ENCODE results near the gene GZMM.

GZMM gene

DNA sequence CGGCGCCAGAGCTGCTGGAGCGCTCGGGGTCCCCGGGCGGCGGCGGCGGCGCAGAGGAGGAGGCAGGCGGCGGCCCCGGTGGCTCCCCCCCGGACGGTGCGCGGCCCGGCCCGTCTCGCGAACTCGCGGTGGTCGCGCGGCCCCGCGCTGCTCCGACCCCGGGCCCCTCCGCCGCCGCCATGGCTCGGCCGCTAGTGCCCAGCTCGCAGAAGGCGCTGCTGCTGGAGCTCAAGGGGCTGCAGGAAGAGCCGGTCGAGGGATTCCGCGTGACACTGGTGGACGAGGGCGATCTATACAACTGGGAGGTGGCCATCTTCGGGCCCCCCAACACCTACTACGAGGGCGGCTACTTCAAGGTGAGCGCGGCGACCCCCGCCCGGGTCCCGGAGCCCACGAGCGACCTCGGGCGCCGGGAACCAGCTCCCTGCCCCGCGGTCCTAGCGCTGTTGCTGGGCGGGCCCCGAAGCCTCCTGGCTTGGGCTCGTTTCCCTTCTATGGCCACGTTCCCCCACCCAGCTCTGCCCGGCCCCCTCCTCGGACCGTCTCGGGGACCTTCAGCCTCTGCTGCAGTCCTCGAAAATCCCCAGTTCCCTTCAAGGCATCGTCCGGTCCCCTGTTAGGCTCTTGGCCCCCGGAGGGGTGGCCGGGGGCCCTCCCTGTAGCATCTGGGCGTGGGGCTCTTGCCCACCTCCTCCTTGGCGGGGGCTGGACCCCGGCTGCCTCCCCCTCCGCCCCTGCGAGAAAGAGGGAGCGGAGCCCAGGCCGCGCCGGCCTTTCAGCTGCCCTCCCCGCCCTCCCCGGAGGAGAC, 11.9 kb upstream of the GZMM start, which contains the start of gene CDC34:
Gene CDC34, plus strand, starts transcription at position 8 of the 808 bp plus-strand sequence. Its CDS starts 172 bp downstream, at position 180.
- TF ChIP-seq CTCF (IDR thresholded peaks at IDR 0.05; ENCODE audit: low read depth, low read length): no peak
- peak within 1 kb of the TSS; percentile 88 to 96 for H3K4me3 ChIP-seq (replicated peaks in 1 of 2; ENCODE audit: low read depth in 2 of 2, low read length in 2 of 2)
- DNase-seq (ENCODE audit: low read depth in 2 of 2): no peak

DNA sequence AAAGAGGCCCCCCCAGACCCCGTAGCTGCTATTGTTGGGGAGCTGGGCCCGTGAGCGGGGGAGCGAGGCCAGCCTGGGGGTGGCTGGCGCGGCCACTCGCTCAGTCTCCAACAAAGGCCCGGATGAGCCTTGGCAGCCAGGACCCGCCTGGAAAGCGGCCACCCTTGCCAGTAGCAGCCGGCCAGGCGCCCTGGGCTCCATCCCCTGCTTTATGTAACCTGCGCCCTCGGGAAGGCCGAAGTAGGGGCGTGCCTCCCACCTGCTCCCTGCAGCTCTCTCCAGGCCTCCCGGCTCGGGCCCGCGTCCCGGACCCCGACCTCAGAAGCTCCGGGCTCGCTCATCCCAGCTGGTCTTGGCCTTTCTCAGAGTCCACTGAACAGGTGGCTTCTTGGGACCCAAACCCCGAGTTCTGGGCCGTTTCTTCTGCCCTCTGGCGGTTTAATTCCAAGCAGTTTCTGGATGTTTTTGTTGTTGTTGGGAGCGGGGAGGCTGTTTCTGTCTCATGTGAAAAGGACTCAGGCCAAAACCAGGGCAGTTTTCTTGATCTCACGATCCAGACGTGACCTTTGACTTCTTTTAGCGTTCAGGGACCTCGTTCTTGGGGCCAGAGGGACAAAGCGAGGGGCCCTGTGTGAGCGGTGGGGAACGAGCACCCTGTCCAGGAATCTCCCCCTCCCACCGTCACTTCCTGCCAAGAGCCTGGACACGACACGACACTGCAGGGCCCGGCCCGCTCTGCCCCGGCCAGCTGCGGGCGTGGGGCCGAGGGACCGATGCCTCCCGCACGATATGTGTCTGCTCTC, 11.1 kb upstream of the GZMM start:
- peak; percentile 62 for TF ChIP-seq CTCF (IDR thresholded peaks at IDR 0.05; ENCODE audit: low read depth, low read length)
- peak; percentile 73 to 78 for DNase-seq (ENCODE audit: low read depth in 2 of 2)
- H3K4me3 ChIP-seq (replicated peaks in 1 of 2; ENCODE audit: low read depth in 2 of 2, low read length in 2 of 2): peak overlapping the region; percentile 88 to 96

GRCh38 chr19:533364-534058, 10.3 kb upstream of the GZMM start:
- DNase-seq (ENCODE audit: low read depth in 2 of 2): no peak
- no peak for TF ChIP-seq CTCF (IDR thresholded peaks at IDR 0.05; ENCODE audit: low read depth, low read length)
- H3K4me3 ChIP-seq (replicated peaks in 1 of 2; ENCODE audit: low read depth in 2 of 2, low read length in 2 of 2): peak overlapping the region; percentile 88 to 96

- TF ChIP-seq CTCF (IDR thresholded peaks at IDR 0.05; ENCODE audit: low read depth, low read length): no peak
- H3K4me3 ChIP-seq (replicated peaks in 1 of 2; ENCODE audit: low read depth in 2 of 2, low read length in 2 of 2): peak overlapping the region; percentile 88 to 96
- DNase-seq (ENCODE audit: low read depth in 2 of 2): no peak
Measured at GRCh38 chr19:534088-534487, 9.8 kb upstream of the GZMM start.

DNA sequence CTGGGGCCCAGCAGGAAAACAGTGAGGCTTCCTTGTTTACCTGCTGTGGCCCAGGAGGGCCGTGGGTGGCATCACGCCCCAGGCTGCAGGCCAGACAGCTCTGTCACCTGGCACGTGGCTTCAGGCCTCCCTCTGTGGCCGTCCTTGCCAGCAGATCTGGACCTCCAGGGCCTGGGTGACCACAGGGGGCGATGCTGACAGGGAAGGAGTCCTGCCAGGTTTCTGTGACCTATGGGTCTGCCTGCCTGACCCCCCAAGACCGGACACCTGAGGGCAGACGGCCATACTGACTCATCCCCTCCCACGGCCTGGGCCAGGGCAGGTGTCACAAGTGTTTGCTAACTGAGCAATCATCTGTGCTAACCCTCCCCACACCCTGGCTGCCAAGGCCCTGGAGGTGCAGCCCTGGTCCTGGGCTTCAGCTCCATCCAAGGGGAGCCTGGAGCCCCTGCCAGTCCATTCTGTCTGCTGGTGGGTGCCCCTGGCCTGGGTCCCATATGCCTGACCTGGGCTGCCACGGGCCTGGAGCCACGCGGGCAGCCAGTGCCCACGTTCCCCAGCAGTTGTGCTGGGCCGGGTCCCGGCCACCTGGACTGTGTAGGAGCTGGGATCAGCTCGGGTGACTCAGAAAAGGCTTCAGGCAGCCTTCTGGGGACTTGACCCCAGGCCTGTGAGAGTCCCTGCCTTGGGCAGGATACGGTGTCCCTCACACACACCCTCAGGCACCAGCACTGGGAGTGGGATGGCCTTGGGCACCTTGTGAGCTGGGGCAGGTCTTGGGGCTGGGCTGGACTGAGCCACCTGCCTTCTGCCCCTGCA, 8.6 kb upstream of the GZMM start:
- no peak for TF ChIP-seq CTCF (IDR thresholded peaks at IDR 0.05; ENCODE audit: low read depth, low read length)
- no peak overlapping the region for H3K4me3 ChIP-seq (replicated peaks in 1 of 2; ENCODE audit: low read depth in 2 of 2, low read length in 2 of 2)

More for the DNA sequence above, 8.6 kb upstream of the GZMM start:
- no peak for DNase-seq (ENCODE audit: low read depth in 2 of 2)

Data from cardiac fibroblast (primary cell).